ENCODE measurements around the gene TSHZ1.
A peak's percentile ranks its signal among the peaks of the same experiment; 100 is the strongest.

Gene TSHZ1

DNA sequence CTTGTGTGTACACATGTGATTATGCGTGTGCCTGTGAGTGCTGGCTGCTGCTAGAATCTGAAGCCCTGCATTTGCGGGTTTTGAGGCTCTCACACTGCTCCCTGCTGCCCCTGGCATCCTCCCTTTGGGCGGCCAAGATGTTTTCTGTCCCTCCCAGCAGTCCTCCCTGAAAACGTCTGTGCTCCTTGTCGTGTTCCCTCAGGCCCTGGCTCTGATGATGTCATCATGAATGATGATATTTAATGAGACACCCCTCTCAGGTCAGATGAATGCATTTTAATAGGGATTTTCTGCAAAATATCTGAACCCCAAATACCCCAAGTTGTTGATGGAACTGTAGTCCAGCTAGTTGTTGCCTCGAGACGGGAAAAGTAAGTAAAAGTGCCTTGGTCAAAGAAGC, 73.1 kb downstream of the TSHZ1 start:
- DNase-seq, result no peak
- in situ Hi-C loops (cut with HindIII; ENCODE audit: low pct_ligation_motif_present, low pct_unique_long_range_greater_than_20kb, low sequenced_read_pairs), result no loop called here

DNA sequence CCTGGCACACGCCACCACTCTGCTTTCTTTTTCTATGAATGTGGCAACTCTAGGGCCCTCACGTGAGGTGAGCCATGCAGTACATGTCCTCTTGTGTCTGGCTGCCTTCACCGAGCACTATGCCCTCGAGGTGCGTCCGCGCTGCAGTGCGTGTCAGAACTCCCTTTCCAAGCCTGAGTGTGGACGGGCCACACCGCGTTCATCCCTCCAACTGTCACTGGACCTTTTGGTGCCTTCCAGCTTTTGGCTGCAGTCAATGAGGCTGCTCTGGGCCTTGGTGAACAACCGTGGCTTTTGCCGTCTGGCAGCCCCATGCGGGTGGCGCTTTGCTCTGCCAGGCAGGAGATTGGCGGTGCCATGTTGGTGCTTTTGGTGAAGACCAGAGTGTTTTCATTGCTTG, 74.0 kb downstream of the TSHZ1 start:
- in situ Hi-C loops (cut with HindIII; ENCODE audit: low pct_ligation_motif_present, low pct_unique_long_range_greater_than_20kb, low sequenced_read_pairs), result no loop called here
- DNase-seq, result no peak

DNA sequence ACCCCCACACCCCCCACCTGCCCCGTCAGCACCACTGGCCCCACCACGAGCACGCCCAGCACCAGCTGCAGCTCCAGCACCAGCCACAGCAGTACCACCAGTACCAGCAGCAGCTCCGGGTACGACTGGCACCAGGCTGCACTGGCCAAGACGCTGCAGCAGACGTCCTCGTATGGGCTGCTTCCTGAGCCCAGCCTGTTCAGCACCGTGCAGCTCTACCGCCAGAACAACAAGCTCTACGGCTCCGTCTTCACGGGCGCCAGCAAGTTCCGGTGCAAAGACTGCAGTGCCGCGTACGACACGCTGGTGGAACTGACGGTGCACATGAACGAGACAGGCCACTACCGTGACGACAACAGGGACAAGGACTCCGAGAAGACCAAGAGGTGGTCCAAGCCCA, 75.3 kb downstream of the TSHZ1 start:
- in situ Hi-C loops (cut with HindIII; ENCODE audit: low pct_ligation_motif_present, low pct_unique_long_range_greater_than_20kb, low sequenced_read_pairs), result no loop called here
- DNase-seq, result no peak

DNA sequence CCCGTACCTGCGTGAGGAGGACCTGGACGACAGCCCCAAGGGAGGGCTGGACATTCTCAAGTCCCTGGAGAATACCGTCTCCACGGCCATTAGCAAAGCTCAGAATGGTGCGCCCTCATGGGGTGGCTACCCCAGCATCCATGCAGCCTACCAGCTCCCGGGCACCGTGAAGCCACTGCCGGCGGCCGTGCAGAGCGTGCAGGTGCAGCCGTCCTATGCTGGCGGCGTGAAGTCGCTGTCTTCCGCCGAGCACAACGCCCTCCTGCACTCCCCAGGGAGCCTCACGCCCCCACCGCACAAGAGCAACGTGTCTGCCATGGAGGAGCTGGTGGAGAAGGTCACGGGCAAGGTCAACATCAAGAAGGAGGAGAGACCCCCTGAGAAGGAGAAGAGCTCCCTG, 76.4 kb downstream of the TSHZ1 start:
- DNase-seq, result no peak
- in situ Hi-C loops (cut with HindIII; ENCODE audit: low pct_ligation_motif_present, low pct_unique_long_range_greater_than_20kb, low sequenced_read_pairs), result no loop called here

DNA sequence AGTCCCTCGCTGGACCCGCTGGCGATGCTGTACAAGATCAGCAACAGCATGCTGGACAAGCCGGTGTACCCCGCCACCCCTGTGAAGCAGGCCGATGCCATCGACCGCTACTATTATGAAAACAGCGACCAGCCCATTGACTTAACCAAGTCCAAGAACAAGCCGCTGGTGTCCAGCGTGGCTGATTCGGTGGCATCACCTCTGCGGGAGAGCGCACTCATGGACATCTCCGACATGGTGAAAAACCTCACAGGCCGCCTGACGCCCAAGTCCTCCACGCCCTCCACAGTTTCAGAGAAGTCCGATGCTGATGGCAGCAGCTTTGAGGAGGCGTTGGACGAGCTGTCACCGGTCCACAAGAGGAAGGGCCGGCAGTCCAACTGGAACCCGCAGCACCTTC, 77.1 kb downstream of the TSHZ1 start:
- DNase-seq, result no peak

DNA sequence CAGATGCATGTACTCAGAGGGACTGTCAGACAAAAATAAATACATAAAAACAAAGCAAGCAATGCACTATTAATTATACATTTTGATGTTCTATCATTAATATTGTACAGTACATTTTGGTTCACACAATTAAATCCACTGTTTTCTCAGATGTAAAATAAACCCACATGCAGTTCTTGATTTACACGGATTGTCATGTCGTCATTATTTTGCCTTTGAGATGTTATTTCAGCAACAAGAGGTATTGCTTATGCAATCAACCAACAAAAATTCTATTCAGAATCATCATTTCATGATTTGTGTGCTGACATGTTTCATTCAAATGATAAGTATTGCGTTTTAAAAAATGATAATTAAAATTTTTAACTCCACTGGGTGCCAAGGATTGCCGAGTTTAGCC, 79.2 kb downstream of the TSHZ1 start:
- in situ Hi-C loops (cut with HindIII; ENCODE audit: low pct_ligation_motif_present, low pct_unique_long_range_greater_than_20kb, low sequenced_read_pairs), result no loop called here
- no peak for DNase-seq

More for the DNA sequence above, 77.1 kb downstream of the TSHZ1 start:
- in situ Hi-C loops (cut with HindIII; ENCODE audit: low pct_ligation_motif_present, low pct_unique_long_range_greater_than_20kb, low sequenced_read_pairs), result no loop called here

DNA sequence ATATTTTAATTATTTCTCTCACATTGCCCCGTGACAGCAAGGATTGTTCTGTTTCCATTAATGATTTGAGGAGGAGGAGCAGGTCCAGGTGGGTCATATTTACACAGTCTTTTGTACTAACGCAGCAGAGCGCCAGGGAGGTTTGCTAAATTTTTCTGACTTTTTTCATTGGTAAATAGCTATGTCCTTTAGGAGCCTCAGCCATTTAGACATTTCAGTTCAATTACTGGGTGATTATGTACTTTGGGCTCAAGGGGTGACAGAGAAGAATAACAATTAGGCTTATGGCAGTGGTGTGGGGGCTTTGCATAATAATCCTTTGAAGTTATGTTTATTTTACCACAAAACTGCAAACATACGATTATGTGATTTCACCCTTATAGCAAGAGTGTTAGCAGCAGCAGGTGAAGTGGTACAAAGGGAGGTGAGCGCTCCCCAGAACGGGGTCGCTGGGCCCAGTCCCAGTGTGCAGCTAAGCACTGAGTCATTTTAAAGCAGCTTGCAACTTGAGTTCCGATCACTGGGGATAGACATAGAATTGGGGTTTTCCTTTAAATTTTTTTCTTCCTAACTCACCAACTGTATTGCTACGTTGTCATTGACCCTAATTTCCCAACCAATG, 80.3 kb downstream of the TSHZ1 start:
- DNase-seq, result no peak
- in situ Hi-C loops (cut with HindIII; ENCODE audit: low pct_ligation_motif_present, low pct_unique_long_range_greater_than_20kb, low sequenced_read_pairs), result no loop called here

DNA sequence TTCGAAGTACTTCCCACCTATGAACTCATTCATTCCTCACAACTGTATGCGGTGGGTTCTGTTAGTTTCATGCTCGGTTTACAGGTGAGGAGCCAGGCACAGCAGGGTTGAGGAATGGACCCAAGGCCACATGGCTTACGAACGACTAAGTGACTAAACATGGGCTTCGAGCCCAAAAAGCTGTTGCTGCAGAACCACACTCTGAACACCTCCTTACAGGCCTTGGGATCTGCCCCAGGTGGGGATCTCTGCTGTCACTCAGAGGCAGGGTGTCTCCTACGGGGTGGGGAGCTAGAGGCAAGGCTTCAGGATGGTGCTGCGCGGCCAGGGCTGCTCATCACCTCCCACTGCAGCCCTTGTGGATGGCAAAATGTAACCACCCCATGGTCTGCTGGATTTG, 80.9 kb downstream of the TSHZ1 start:
- DNase-seq, result no peak
- in situ Hi-C loops (cut with HindIII; ENCODE audit: low pct_ligation_motif_present, low pct_unique_long_range_greater_than_20kb, low sequenced_read_pairs), result no loop called here

DNA sequence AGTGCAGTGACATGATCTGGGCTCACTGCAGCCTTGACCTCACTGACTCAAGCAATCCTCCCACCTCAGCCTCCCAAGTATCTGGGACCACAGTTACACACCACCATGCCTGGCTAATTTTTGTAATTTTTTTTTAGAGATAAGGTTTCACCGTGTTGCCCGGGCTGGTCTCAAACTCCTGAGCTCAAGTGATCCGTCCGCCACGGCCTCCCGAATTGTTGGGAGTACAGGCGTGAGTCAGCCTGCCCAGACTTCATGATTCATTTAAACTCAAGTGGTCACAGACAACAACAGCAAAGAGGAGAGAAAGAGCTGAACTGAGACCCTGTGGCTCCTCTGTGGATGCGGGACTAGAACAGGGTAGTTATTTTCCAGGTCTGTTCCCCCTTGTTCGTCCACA, 83.0 kb downstream of the TSHZ1 start:
- peak; percentile 47 for DNase-seq
- in situ Hi-C loops (cut with HindIII; ENCODE audit: low pct_ligation_motif_present, low pct_unique_long_range_greater_than_20kb, low sequenced_read_pairs), result no loop called here

DNA sequence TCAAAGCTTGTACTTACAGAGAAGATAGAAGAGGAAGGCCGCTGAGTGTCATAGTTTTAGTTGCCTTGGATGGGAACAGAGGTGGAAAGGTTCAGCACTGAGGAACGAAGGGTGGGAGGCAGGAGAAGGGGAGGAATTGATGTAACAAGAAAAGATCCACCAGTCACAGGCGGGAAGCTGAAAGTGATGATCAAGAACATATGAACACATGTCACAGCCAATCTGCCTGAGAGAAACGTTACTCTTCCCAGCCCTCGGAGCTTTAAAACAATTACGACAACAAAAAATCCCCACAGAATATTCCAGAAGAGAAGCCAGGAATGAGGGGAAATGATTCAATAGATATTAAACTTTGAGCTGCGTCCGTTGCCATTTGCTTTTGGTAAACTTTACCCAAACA, 87.1 kb downstream of the TSHZ1 start:
- in situ Hi-C loops (cut with HindIII; ENCODE audit: low pct_ligation_motif_present, low pct_unique_long_range_greater_than_20kb, low sequenced_read_pairs), result no loop called here
- no peak for DNase-seq

DNA sequence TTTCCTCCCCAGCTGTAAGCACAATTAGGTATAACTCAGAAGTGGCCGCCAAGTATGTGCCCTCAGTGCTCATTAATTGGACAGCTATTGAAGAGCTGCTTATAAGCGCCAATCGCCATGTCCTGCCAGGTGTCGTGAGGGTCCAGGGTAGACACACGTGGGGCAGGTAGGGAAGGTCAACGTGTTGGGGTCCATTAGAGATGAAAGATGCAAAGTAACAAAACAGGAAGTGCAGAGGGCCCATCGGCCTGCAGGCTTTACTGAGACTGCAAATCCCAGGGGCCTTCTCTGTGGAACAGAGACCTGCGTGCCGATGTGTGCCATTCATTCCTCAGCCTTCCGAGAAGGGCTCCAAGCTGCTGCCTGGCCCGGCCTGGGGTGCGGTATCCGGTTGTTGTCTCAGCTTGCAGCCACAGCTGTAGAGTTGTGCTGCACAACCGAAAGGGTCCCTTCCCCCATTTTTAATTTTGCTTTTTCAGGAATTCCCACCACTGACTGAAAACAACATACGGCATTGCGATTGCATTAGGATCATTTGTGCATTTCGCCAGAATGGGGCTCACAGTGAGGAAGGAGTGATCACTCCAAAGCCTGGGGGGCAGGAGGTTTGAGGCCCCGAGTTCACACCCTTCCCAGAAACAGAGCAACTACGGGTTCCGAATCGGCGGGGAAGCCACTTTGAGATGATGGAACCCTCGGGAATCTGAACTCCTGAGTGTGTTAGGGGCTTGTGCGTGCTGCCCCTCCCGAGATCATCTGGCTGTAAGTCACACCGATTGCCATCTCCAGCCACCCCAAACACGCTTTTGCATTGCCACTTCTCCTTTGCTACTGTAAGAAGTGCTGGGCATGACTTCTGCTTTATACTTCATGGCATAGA, 94.3 kb downstream of the TSHZ1 start:
- in situ Hi-C loops (cut with HindIII; ENCODE audit: low pct_ligation_motif_present, low pct_unique_long_range_greater_than_20kb, low sequenced_read_pairs), result no loop called here
- no peak for DNase-seq

DNA sequence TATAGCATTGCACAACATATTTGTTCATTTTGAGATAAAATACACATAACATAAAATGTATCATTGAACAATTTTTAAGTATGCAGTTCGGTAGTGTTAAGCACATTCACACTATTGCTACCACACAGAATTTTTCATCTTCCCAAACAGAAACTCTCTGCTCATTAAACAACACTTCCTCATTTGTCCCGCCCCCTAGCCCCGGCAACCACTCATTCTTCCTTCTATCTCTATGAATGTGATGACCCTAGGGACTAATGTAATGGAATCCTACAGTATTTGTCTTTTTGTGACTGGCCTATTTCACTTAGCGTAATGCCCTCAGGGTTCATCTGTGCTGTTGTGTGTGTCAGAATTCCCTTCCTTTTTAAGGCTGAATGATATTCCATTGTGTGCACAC, 95.4 kb downstream of the TSHZ1 start:
- in situ Hi-C loops (cut with HindIII; ENCODE audit: low pct_ligation_motif_present, low pct_unique_long_range_greater_than_20kb, low sequenced_read_pairs), result no loop called here
- no peak for DNase-seq

DNA sequence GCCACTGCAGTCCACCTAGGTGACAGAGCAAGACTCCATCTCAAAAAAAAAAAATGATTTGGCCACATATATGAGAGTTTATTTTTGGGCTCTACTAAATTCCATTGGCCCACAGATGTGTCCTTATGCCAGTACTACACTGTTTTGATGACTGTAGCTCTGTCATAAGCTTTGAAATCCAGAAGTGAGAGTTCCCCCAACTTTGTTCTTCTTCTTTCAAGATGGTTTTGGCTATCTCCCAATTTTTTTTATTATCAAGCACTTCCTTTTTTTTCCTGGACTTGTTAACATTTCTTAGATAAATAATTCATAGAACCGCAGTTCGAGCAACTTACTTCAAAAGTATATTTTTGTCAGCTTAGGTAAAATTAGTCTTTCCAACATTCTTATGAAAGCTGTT, 96.9 kb downstream of the TSHZ1 start:
- DNase-seq, result no peak
- in situ Hi-C loops (cut with HindIII; ENCODE audit: low pct_ligation_motif_present, low pct_unique_long_range_greater_than_20kb, low sequenced_read_pairs), result no loop called here

DNA sequence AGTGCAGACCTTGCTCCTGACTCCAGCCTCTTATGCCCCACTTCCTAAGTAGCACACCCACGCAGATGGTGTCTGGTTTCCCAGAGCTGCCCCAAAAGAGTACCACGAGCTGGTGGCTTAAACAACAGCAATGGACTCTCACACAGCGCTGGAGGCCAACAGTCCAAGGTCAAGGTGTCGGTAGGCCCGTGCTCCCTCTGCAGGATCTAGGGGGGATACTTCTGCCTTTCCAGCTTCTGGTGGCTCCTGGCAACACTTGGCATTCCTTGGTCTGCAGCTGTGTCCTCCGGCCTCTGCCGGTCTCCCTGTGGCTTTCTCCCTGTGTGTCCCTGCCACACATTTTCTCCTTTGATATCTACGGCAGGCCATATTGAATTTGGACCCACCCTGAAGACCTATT, 99.0 kb downstream of the TSHZ1 start:
- in situ Hi-C loops (cut with HindIII; ENCODE audit: low pct_ligation_motif_present, low pct_unique_long_range_greater_than_20kb, low sequenced_read_pairs), result no loop called here
- DNase-seq, result no peak

DNA sequence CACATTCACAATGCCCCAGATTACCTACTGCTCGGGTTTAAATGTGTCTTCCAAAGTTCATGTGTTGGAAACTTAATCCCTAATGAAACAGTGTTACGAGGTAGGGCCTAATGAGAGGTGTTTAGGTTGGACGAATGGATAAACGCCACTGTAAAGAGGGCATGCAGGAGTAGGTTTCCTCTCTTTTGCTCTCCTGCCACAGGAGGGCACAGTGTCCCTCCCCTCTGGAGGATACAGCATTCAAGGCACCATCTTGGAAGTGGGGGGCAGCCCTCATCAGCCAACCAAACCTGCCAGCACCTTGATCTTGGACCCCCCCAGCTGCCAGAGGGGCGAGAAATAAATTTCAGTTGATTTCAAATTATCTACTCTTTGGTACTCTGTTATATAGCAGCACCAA, 103.5 kb downstream of the TSHZ1 start:
- no peak for DNase-seq
- in situ Hi-C loops (cut with HindIII; ENCODE audit: low pct_ligation_motif_present, low pct_unique_long_range_greater_than_20kb, low sequenced_read_pairs), result no loop called here

DNA sequence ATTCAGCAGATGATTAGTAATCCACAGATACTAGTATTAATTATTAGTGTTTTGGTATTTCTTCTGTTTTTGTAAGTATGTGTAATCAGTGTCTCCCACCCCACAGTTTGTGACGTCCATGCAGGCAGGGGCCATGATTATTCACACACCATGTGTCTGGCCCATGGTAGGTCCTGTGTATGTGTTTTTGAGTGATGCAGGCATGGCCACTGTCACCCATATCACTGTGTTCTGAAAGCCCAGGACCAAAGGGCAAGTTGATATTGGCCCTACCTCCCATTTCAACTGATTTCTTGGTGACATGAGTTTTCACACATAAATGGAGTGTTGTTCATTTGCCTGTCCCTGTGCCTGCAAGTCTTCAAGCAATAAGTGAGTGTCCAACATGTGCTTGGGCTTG, 104.0 kb downstream of the TSHZ1 start:
- in situ Hi-C loops (cut with HindIII; ENCODE audit: low pct_ligation_motif_present, low pct_unique_long_range_greater_than_20kb, low sequenced_read_pairs), result no loop called here
- DNase-seq, result no peak

DNA sequence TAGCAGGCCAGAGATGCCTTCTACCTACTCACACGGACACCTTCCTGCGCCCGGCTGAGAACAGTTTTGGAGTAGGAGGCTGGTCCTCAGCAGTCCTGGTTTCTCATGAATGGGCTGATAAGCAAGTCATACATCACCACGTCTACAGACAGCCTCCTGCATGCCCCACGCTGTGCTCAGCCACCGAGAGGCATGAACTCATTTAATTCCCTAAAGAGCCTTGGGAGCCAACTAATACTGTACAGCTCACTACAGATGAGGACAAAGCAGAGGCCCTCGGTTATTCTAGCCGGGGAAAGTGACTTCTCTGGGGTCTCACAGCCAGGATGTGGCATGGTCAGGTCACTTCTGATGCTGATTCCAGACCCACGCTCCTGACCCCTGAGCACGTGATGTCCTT, 105.6 kb downstream of the TSHZ1 start:
- DNase-seq, result no peak
- in situ Hi-C loops (cut with HindIII; ENCODE audit: low pct_ligation_motif_present, low pct_unique_long_range_greater_than_20kb, low sequenced_read_pairs), result no loop called here

DNA sequence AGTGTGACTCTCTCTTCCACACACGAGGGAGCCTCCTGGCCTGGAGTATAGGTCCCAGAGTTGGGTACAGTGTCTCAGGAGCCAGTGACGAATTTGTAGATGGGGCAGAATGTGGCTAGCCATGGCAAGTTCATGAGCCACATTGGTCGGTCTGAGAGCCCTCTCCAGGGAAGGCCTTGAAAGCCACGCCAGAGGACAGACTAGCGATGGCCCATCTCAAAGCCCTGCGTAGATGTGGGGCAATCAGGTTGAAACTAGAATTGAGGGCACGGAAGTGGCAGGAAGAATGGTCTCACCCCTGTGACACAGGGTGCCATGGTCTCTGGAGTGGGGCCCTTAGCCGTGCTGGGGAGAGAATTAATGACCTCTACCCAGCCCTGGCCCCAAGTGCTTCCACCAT, 106.2 kb downstream of the TSHZ1 start:
- DNase-seq, result no peak
- in situ Hi-C loops (cut with HindIII; ENCODE audit: low pct_ligation_motif_present, low pct_unique_long_range_greater_than_20kb, low sequenced_read_pairs), result no loop called here

DNA sequence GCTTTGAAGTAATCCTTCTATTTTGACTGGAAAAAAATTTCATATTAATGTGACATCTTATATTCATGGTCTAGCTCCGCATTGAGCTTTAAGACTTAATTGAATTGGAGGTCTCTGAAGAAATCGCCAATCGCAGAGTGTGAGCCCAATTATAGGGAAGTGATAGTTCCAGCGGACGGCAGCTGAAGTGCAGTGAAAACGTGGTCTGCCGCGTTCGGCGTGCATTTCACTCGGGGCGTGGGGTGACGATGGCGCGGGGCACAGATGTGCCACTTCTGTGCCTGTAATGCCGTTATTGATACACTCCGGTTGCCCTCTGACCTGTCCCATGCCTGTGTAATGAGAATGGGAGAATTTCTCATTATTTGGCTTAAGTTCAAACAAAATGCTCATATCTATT, 106.7 kb downstream of the TSHZ1 start:
- in situ Hi-C loops (cut with HindIII; ENCODE audit: low pct_ligation_motif_present, low pct_unique_long_range_greater_than_20kb, low sequenced_read_pairs), result no loop called here
- no peak for DNase-seq

DNA sequence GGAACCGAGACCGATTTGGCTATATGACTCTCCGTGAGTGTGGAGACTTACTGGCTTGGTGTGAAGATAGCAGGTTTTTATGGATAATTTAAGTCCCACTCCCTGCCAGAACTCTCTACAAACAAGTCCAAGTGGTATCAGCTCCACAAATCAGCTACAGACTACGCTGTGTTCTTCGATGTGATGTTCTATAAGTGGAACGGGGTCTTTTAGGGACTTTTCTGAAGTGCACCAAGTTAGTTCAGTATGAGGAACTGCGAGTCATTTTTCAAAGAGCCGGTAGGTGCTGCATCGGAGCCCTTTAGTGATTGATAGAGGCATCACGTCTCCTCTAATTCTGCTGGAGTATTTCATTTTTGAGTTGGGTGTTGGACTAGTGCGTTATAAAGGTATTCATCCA, 107.1 kb downstream of the TSHZ1 start:
- in situ Hi-C loops (cut with HindIII; ENCODE audit: low pct_ligation_motif_present, low pct_unique_long_range_greater_than_20kb, low sequenced_read_pairs), result no loop called here
- no peak for DNase-seq
